HFFc6 (cell line): ENCODE measurements around the gene TULP4. TPM values are rescaled to one million over a fixed set of nuclear protein-coding genes. Genes with fewer than 3 reads are reported as not detected.
A peak's percentile ranks its signal among the peaks of the same experiment; 100 is the strongest.

Experiments used
- DNase-seq: peaks from one replicate; pipeline ENCODE4 v3.0.0-alpha.2; 2018
- H3K27ac Mint-ChIP-seq: 2 replicates; pipeline ENCODE4 v1.8.0; 2020; ENCODE audit warnings: mild to moderate bottlenecking, mixed read lengths
- H3K27me3 Mint-ChIP-seq: 2 replicates; pipeline ENCODE4 v1.8.0; 2021; ENCODE audit warnings: mild to moderate bottlenecking, moderate library complexity, mixed read lengths; ENCODE audit not compliant: insufficient read depth
- H3K36me3 Mint-ChIP-seq: 2 replicates; pipeline ENCODE4 v1.8.0; 2021; ENCODE audit warnings: low read depth, mixed read lengths
- H3K4me1 Mint-ChIP-seq: 2 replicates; pipeline ENCODE4 v1.8.0; 2020; ENCODE audit warnings: low read depth, mixed read lengths
- H3K4me3 Mint-ChIP-seq: 2 replicates; pipeline ENCODE4 v1.8.0; 2020; ENCODE audit warnings: mild to moderate bottlenecking, moderate library complexity, mixed read lengths
- H3K9me3 Mint-ChIP-seq: 2 replicates; pipeline ENCODE4 v1.8.0; 2020; ENCODE audit warnings: mild to moderate bottlenecking, mixed read lengths
- CTCF ChIP-seq: fragments of 200-600 bp; sonication (generic); IDR thresholded peaks from 2 replicates; pipeline ENCODE4 v1.5.0; 2021; ENCODE audit warnings: antibody characterized with exemption, mild to moderate bottlenecking
- total RNA-seq, 6 experiments: library from RNA; stranded (reverse); fragmentation: NEBNext Ultra II Directional; extraction: Animal tissue kit (Norgen Biotek cat#: 25700); gene quantifications; 2 replicates in 1 of 6; 3 replicates in 5 of 6; pipeline ENCODE4 v1.2.3, GENCODE V29; 2021

Gene TULP4
- total RNA-seq, 6 experiments from 2014 or later: 48.4 to 55.2 (median 51.8) TPM

DNA sequence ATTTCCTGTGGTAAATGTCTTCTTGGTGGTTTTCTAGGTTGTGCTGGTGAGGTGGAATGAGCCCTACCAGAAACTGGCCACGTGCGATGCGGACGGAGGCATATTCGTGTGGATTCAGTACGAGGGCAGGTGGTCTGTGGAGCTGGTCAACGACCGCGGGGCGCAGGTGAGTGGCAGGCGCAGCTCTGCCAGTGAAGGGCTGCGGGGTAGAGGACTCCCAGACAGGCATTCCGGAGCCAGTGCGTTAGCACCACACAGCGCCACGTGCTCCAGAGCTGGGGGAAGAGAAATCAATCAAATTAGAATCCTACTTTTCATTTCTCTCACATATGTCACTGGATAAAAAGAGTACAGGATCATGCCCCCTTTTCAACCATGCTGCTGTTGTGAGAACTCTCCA lies 100.8 kb downstream of the TULP4 start:
- TF ChIP-seq CTCF: no peak
- Mint-ChIP-seq H3K4me1 (peaks cover 64% of the 10 kb centered on the region), H3K27ac (no peak overlapping the region), H3K9me3 (no peaks in the 10 kb centered on the region), H3K27me3 (no peaks in the 10 kb centered on the region; the same call in 1 of the 2 replicates), H3K36me3 (peaks cover 4% of the 10 kb centered on the region; the same call in 1 of the 2 replicates), H3K4me3 (no peak overlapping the region)
- DNase-seq: no peak

DNA sequence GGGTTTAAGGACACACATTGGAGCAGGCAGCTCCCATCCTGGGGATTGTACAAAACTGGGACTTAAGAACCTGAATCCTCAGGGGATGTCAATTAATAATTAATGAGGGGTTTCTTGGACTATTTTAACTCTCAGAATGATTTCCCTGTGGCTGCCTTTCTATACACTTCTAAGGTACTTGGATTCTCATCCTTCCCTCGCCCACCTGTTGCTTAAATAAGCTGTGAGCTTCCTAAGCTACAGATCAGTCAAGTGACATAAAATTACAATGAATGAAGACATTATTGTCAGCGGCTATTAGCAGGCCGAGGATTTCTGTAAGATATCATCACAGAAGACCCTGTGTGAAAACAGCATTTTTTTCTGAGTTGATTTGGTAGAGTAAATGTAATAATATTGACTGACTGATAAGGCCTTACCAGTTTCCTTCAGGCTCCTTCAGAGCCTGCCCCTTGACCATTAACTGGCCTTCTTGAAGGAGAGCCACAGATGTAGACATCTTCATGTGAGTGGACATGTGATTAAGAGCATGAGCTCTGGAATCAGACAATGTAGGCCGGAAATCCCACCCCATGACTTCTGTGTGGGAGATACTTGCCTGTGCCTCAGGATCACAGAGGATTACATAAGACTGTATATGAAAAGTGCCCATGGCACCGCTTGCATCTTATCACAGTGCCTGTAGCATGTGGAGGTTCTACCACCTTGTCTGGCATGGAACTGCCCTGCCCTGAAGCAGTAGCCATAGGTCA lies 101.7 kb downstream of the TULP4 start:
- peaks cover 60% of the 10 kb centered on the region for H3K4me1 Mint-ChIP-seq
- no peaks in the 10 kb centered on the region; the same call in 1 of the 2 replicates for H3K27me3 Mint-ChIP-seq
- no peak overlapping the region for H3K27ac Mint-ChIP-seq
- no peak overlapping the region for H3K4me3 Mint-ChIP-seq
- TF ChIP-seq CTCF: no peak
- no peak for DNase-seq
- H3K9me3 Mint-ChIP-seq: no peaks in the 10 kb centered on the region
- H3K36me3 Mint-ChIP-seq: peaks cover 4% of the 10 kb centered on the region; the same call in 1 of the 2 replicates

DNA sequence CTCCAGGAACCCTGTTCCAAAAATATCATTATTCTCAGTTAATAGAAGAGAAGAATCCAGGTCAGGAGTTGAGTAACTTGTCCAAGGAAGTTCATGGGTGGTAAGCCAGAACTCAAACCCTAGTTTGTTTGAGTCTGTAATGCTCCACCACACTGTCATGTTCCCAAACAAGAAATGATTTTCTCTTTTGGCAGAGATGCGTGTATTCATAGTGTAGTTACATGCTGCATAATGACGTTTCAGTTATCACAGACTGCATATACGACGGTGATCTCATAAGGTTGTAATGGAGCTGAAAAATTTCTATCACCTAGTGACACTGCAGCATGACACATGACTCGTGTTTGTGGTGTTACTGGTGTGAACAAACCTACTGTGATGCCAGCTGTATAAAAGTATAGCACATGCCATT lies 102.6 kb downstream of the TULP4 start:
- Mint-ChIP-seq H3K4me1 (peaks cover 52% of the 10 kb centered on the region), H3K27ac (no peak overlapping the region), H3K4me3 (no peak overlapping the region), H3K9me3 (no peaks in the 10 kb centered on the region), H3K27me3 (no peaks in the 10 kb centered on the region; the same call in 1 of the 2 replicates), H3K36me3 (peaks cover 10% of the 10 kb centered on the region)
- no peak for TF ChIP-seq CTCF
- DNase-seq: peak; percentile 15

- H3K27ac Mint-ChIP-seq: no peak overlapping the region
- peaks cover 44% of the 10 kb centered on the region for H3K4me1 Mint-ChIP-seq
- DNase-seq: no peak
- TF ChIP-seq CTCF: no peak
- no peaks in the 10 kb centered on the region for H3K9me3 Mint-ChIP-seq
- H3K36me3 Mint-ChIP-seq: peaks cover 10% of the 10 kb centered on the region
- H3K4me3 Mint-ChIP-seq: no peak overlapping the region
- no peaks in the 10 kb centered on the region; the same call in 1 of the 2 replicates for H3K27me3 Mint-ChIP-seq
Measured at GRCh38 chr6:158415666-158416065, 103.4 kb downstream of the TULP4 start.

- H3K27ac Mint-ChIP-seq: peak overlapping the region; percentile 81
- H3K9me3 Mint-ChIP-seq: no peaks in the 10 kb centered on the region
- H3K4me3 Mint-ChIP-seq: peak overlapping the region; percentile 63
- TF ChIP-seq CTCF: no peak
- peaks cover 40% of the 10 kb centered on the region for H3K4me1 Mint-ChIP-seq
- peaks cover 16% of the 10 kb centered on the region for H3K36me3 Mint-ChIP-seq
- H3K27me3 Mint-ChIP-seq: no peaks in the 10 kb centered on the region; the same call in 1 of the 2 replicates
- peak; percentile 32 for DNase-seq
Measured at GRCh38 chr6:158416883-158417759, 104.9 kb downstream of the TULP4 start.
